Neural crest cell (in vitro differentiated cells): Measurements from ENCODE around the gene NDUFA6. TPM values are rescaled to one million over a fixed set of nuclear protein-coding genes. Genes with fewer than 3 reads are reported as not detected.

Experiments used
- DNase-seq: peaks from one replicate; pipeline ENCODE4 v3.0.0; 2021; ENCODE audit warnings: low read depth, mixed read lengths, low spot score
- H3K27ac Mint-ChIP-seq: one replicate; pipeline ENCODE4 v1.8.0; 2021; ENCODE audit warnings: mild to moderate bottlenecking, mixed read lengths; ENCODE audit not compliant: unreplicated experiment
- H3K27me3 Mint-ChIP-seq: 2 replicates; pipeline ENCODE4 v1.8.0; 2021; ENCODE audit warnings: low read depth, mild to moderate bottlenecking, mixed read lengths
- H3K36me3 Mint-ChIP-seq: 2 replicates; pipeline ENCODE4 v1.8.0; 2021; ENCODE audit warnings: low read depth, mild to moderate bottlenecking, mixed read lengths
- H3K4me1 Mint-ChIP-seq: 2 replicates; pipeline ENCODE4 v1.8.0; 2021; ENCODE audit warnings: mixed read lengths
- H3K4me3 Mint-ChIP-seq: one replicate; pipeline ENCODE4 v1.8.0; 2021; ENCODE audit warnings: mild to moderate bottlenecking, mixed read lengths
- H3K9me3 Mint-ChIP-seq: 2 replicates; pipeline ENCODE4 v1.8.0; 2021; ENCODE audit warnings: mixed read lengths
- total RNA-seq: library from RNA; stranded (reverse); gene quantifications from 2 replicates; pipeline ENCODE4 v1.2.1, GENCODE V29; 2021
- TF ChIP-seq, protein P1 (sequence below): fragments of 200-600 bp; sonication (generic); conservative IDR thresholded peaks from 2 replicates; pipeline ENCODE4 v1.5.0; 2021; ENCODE audit warnings: antibody characterized with exemption, mild to moderate bottlenecking

Gene NDUFA6
- total RNA-seq, 1 donor from 2014 or later = 104 TPM

GRCh38 chr22:42062506-42063170, 27.9 kb downstream of the NDUFA6 start:
- Mint-ChIP-seq H3K4me1 (peaks cover 11% of the 10 kb centered on the region), H3K36me3 (peaks cover 30% of the 10 kb centered on the region), H3K27ac (peak overlapping the region; percentile 20), H3K9me3 (peaks cover 6% of the 10 kb centered on the region), H3K27me3 (no peaks in the 10 kb centered on the region), H3K4me3 (no peak overlapping the region)
- no peak for DNase-seq
- TF ChIP-seq, protein P1, sequence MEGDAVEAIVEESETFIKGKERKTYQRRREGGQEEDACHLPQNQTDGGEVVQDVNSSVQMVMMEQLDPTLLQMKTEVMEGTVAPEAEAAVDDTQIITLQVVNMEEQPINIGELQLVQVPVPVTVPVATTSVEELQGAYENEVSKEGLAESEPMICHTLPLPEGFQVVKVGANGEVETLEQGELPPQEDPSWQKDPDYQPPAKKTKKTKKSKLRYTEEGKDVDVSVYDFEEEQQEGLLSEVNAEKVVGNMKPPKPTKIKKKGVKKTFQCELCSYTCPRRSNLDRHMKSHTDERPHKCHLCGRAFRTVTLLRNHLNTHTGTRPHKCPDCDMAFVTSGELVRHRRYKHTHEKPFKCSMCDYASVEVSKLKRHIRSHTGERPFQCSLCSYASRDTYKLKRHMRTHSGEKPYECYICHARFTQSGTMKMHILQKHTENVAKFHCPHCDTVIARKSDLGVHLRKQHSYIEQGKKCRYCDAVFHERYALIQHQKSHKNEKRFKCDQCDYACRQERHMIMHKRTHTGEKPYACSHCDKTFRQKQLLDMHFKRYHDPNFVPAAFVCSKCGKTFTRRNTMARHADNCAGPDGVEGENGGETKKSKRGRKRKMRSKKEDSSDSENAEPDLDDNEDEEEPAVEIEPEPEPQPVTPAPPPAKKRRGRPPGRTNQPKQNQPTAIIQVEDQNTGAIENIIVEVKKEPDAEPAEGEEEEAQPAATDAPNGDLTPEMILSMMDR = no peak

DNA sequence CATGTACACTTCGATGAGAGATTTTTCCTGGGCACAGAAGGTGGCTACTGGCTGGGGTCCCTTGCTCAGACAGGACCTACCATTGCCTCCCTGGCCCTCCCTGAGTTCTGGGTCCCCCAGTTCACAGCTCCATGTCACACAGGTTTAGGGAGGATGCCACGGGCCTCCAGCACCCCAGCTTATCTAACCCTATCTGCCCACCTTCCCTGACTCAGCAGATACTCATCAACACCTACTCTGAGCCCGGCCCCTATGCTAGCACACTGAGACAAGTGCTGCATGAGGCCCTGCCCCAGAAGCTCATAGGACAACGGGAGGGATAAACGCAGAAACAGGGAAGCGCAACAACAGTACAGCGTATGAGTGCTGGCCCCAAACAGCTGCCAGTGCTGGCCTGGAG, 29.5 kb downstream of the NDUFA6 start:
- peaks cover 15% of the 10 kb centered on the region for H3K9me3 Mint-ChIP-seq
- DNase-seq = no peak
- TF ChIP-seq, protein P1 = no peak
- no peaks in the 10 kb centered on the region for H3K27me3 Mint-ChIP-seq
- H3K4me1 Mint-ChIP-seq = peaks cover 11% of the 10 kb centered on the region
- no peak overlapping the region for H3K4me3 Mint-ChIP-seq
- peaks cover 35% of the 10 kb centered on the region for H3K36me3 Mint-ChIP-seq
- no peak overlapping the region for H3K27ac Mint-ChIP-seq

DNA sequence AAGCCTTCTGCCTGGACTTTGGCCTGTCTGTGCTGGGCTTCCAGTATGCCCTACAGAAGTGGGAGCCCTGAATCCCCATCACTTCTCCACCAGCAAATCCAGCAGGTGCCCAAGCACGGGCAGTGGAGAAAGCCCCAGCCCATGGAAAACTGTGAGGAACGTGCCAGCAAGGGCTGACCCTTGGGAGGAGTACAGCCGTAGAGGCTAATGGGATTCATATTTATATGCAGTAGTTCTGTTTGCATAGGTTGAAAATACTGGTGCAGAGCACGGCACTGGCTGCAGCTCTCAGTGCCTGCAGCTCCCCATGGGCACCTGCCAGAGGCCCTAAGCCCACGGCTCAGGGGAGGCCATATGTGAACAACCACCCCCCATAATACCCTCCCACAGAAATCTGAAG, 30.1 kb downstream of the NDUFA6 start:
- H3K27me3 Mint-ChIP-seq = no peaks in the 10 kb centered on the region

GRCh38 chr22:42056757-42057511, 33.6 kb downstream of the NDUFA6 start:
- Mint-ChIP-seq H3K27ac (no peak overlapping the region), H3K4me1 (no peaks in the 10 kb centered on the region), H3K9me3 (peaks cover 15% of the 10 kb centered on the region), H3K27me3 (no peaks in the 10 kb centered on the region), H3K36me3 (peaks cover 27% of the 10 kb centered on the region), H3K4me3 (no peak overlapping the region)
- TF ChIP-seq, protein P1 = no peak
- DNase-seq = no peak

More for the DNA sequence above, 30.1 kb downstream of the NDUFA6 start:
- no peak for DNase-seq
- H3K36me3 Mint-ChIP-seq = peaks cover 35% of the 10 kb centered on the region
- H3K4me1 Mint-ChIP-seq = peaks cover 8% of the 10 kb centered on the region
- TF ChIP-seq, protein P1 = no peak
- no peak overlapping the region for H3K27ac Mint-ChIP-seq
- no peak overlapping the region for H3K4me3 Mint-ChIP-seq
- peaks cover 15% of the 10 kb centered on the region for H3K9me3 Mint-ChIP-seq

GRCh38 chr22:42052765-42053164, 37.8 kb downstream of the NDUFA6 start:
- Mint-ChIP-seq H3K4me3 (no peak overlapping the region), H3K27me3 (no peaks in the 10 kb centered on the region)

More at GRCh38 chr22:42052765-42053164, 37.8 kb downstream of the NDUFA6 start:
- Mint-ChIP-seq H3K9me3 (peaks cover 9% of the 10 kb centered on the region), H3K27ac (no peak overlapping the region), H3K4me1 (no peaks in the 10 kb centered on the region), H3K36me3 (peaks cover 8% of the 10 kb centered on the region)
- no peak for DNase-seq
- TF ChIP-seq, protein P1 = no peak
